ENCODE measurements around the gene NOL12.
"Not testable (repeated sequence)": the region's sequence is repeated elsewhere in the genome, so short reads cannot be mapped to it uniquely, and the experiment has no call there.

The NOL12 gene

GRCh38 chr22:37681001-37681424, 5.1 kb upstream of the NOL12 start:
- DNase-seq = no peak

GRCh38 chr22:37681556-37682049, 4.5 kb upstream of the NOL12 start:
- DNase-seq = peak; percentile 73

GRCh38 chr22:37684803-37685615, 1.1 kb upstream of the NOL12 start:
- no peak for DNase-seq

- no peak for DNase-seq
Observed at GRCh38 chr22:37690407-37690806, 4.3 kb downstream of the NOL12 start.

- DNase-seq = no peak
Observed at GRCh38 chr22:37690901-37691504, 4.9 kb downstream of the NOL12 start.

- DNase-seq = no peak
Observed at GRCh38 chr22:37692627-37693285, 6.6 kb downstream of the NOL12 start.

- DNase-seq = not testable (repeated sequence)
Observed at GRCh38 chr22:37694131-37694530, 8.0 kb downstream of the NOL12 start.

GRCh38 chr22:37696260-37696656, 10.1 kb downstream of the NOL12 start:
- not testable (repeated sequence) for DNase-seq

- DNase-seq = peak; percentile 93
Observed at GRCh38 chr22:37696657-37697537, 10.8 kb downstream of the NOL12 start, which contains the start of gene TRIOBP. Gene TRIOBP, plus strand, starts transcription at chr22:37697048. Its CDS starts 4,318 bp downstream, at chr22:37701366.

GRCh38 chr22:37697538-37697835, 11.3 kb downstream of the NOL12 start:
- no peak for DNase-seq

GRCh38 chr22:37701141-37701786, 15.1 kb downstream of the NOL12 start:
- DNase-seq = no peak

- no peak for DNase-seq
Observed at GRCh38 chr22:37703906-37704305, 17.8 kb downstream of the NOL12 start.

- no peak for DNase-seq
Observed at GRCh38 chr22:37704645-37705044, 18.5 kb downstream of the NOL12 start.

- no peak for DNase-seq
Observed at GRCh38 chr22:37705205-37705604, 19.1 kb downstream of the NOL12 start.

GRCh38 chr22:37708580-37709444, 22.7 kb downstream of the NOL12 start:
- DNase-seq = no peak

- DNase-seq = no peak
Observed at GRCh38 chr22:37709445-37709765, 23.3 kb downstream of the NOL12 start.

- no peak for DNase-seq
Observed at GRCh38 chr22:37710675-37711074, 24.5 kb downstream of the NOL12 start.

GRCh38 chr22:37711490-37711889, 25.3 kb downstream of the NOL12 start:
- no peak for DNase-seq

- DNase-seq = no peak
Observed at GRCh38 chr22:37713761-37714160, 27.6 kb downstream of the NOL12 start.

- no peak for DNase-seq
Observed at GRCh38 chr22:37714634-37715033, 28.5 kb downstream of the NOL12 start.

- no peak for DNase-seq
Observed at GRCh38 chr22:37715760-37716159, 29.6 kb downstream of the NOL12 start.
